ENCODE results near the gene NTNG1.

The NTNG1 gene

GRCh38 chr1:107467811-107468210 lies 327.0 kb downstream of the NTNG1 start:
- no peak for DNase-seq

- no peak for DNase-seq
These were observed 332.2 kb downstream of the NTNG1 start for GRCh38 chr1:107473065-107473464.

- no peak for DNase-seq
These were observed 334.2 kb downstream of the NTNG1 start for GRCh38 chr1:107474877-107475612.

GRCh38 chr1:107477233-107477632 lies 336.4 kb downstream of the NTNG1 start:
- DNase-seq = no peak

DNA sequence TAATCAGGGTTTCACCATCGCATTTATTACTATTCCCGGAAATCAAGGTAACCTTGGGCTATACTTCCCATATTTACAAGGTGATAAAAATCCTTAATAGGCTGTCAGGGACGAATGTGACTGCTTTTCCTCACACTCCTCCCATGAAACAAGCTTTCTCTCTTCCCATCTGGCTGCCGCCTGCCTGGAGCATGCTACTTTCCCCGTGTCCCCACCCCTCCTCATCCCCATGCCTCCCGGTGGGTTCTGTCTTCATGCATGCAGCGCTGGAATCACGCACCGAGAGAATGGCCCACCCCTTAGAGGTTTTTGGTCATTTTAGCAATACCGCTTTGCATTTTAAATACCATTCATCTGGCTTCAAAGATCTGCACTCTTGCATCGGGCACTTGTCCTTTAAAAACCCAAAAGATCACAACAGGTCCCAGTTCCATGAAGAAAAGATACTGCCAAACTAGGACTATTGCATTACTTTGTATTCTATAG lies 339.1 kb downstream of the NTNG1 start:
- no peak for DNase-seq

- DNase-seq = no peak
These were observed 339.9 kb downstream of the NTNG1 start for GRCh38 chr1:107480548-107481415.

DNA sequence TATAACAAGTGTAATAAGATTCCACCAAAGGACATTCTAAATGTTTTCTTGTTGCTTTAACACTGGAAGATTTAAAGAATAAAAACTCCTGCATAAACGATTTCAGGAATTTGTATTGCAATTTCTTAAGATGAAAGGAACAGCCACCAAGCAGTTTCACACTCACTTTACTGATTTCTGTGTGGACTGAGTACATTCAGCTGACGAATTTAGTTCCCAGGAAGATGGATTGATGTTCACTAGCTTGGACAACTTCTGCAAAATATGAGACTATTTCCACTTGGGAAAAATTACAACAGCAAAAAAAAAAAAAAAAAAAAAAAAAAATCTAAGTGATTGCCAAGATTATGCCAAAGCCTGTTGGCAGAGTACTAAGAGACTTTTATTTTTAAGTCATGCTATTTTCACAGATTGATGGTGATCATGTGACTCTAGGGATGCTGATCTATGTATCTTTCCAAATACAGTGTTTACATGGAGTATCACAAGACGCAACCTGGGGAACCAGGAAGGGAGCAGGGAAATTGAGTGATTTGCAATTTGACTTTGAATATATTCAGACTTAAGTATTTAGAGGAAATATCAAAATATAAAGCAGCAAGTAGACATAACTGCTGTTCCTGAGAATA lies 341.0 kb downstream of the NTNG1 start:
- no peak for DNase-seq

DNA sequence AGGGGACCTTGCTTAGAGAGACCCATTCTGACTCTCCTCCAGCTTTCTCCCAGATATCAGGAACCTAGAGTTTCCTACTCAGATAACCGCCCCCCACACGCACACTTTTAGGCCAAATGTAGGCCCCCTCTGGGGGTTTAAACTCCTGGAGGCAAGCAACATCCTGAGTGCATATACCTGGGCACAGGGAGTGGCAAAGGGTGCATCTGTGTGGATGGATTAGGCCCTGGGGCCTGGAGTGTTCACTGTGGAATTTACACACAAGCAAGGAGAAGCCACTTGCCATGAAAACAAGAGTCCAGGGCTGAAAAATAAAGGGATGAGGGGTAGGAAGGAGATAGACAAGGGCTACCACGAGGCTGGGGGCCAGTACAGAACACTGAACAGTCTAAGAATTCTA lies 343.1 kb downstream of the NTNG1 start:
- no peak for DNase-seq

- no peak for DNase-seq
These were observed 345.5 kb downstream of the NTNG1 start for GRCh38 chr1:107486349-107486748.

GRCh38 chr1:107487506-107487905 lies 346.7 kb downstream of the NTNG1 start:
- DNase-seq = no peak

GRCh38 chr1:107491582-107491981 lies 350.7 kb downstream of the NTNG1 start:
- DNase-seq = no peak

GRCh38 chr1:107493111-107493716 lies 352.4 kb downstream of the NTNG1 start:
- no peak for DNase-seq

DNA sequence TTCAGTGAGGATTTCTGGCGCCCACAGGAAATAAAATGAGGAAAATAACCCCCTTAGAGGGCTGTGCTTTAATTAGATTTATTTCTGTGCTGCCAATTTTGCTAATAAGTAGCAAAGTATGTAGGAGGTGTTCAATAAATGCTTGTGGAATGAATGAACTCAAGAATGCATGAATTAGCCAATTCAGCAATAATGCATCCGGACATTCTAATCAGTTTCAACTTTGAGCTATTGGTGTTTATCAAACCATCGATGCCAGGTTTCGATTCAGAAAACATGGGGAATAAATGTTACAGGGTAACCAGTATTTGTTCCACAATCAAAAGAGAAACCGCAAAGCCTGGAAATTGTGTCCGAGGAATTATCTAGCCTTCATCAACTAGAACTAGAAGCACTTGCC lies 353.2 kb downstream of the NTNG1 start:
- no peak for DNase-seq

- DNase-seq = no peak
These were observed 355.2 kb downstream of the NTNG1 start for GRCh38 chr1:107496002-107496401.

- no peak for DNase-seq
These were observed 358.4 kb downstream of the NTNG1 start for GRCh38 chr1:107499139-107499744.

DNA sequence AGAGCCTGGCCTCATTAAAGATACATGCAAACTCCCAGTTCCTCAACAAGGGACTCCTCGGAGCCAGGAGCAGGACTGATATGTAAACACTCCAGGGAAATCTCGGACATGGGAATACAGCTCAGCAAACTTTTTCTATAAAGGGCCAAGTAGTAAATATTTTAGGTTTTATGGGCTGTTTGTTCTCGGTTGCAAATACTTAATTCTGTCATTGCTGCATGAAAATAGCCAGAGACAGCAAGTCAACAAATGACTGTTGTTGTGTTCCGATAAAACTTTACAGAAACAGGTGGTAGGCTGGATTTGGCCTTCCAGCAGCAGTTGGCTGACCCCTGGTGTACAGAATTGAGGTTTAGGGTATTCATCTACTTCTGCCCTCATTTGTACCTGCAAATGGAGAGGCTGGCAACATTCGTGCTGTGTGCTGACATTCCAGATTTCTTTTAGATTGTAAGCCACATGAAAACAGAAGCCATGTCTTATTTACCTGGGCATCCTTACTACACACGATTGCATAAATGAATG lies 360.3 kb downstream of the NTNG1 start:
- DNase-seq = no peak

DNA sequence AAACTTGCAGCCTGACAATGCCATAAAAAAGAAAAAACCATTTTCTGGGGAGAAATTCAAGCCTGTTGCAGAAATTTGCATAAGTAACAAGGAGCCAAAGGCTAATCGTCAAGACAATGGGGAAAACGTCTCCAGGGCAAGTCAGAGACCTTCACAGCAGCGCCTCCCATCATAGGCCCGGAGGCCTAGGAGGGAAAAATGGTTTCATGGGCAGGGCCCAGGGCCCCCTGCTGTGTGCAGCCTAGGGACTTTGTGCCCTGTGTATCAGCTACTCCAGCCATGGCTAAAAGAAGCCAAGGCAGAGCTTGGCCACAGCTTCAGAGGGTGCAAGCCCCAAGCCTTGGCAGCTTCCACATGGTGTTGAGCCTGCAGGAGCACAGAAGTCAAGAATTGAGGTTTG lies 369.5 kb downstream of the NTNG1 start:
- DNase-seq = no peak

DNA sequence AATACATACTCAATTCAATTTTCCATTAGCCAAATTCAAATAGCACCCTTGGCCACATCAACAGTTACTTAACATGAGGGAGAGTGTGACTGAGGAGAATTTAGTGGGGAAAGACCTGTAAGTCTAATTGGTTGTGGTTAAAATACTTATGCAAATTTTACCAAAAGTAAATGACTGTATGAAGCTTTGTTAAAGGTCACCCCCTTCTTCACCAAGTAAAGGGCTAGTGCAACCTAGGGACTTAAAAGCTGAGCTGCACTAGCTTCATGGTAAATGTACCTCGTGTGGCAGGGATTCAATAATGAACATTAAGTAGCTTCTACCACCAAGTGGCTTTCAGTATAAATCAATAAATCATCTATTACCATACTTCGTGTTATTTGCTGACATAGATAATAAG lies 372.0 kb downstream of the NTNG1 start:
- DNase-seq = no peak

- no peak for DNase-seq
These were observed 374.0 kb downstream of the NTNG1 start for GRCh38 chr1:107514841-107515240.

DNA sequence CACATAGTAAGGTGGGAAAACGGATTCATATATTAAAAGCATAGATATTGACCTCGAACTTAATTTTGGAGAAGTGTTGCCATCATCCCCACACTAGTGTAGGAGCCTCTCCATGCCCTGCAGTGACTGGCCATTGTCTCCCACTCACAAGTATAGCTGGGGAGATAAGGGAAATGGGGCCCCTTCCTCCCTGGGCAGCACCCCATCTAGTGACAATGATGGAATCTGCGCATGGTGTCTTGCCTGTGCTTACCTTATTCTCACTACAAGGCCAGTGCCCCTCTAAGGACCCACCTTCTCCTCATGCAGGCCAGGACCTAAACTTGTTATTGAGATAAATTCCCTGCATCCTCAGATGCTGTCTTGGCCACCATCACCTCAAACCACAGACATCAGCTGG lies 374.9 kb downstream of the NTNG1 start:
- no peak for DNase-seq

DNA sequence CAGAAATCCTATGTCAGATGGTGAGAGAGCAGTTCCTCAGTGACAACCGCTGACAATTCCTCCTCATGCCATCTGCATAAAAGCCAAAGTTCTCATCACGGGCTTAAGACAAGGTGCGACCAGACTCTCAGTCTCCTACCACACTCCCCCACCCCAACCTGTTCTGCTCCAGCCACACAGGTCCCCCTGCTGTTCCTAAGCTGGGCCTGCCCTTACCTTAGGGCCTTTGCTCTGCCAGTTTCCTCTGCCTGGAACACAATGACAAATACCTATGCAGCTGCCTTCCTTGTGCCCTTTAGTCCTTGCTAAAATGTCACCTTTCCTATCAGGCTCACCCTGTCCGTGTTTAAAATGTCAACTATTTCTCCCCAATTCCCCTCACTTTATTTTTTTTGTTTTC lies 382.2 kb downstream of the NTNG1 start:
- no peak for DNase-seq

GRCh38 chr1:107523736-107524135 lies 382.9 kb downstream of the NTNG1 start:
- no peak for DNase-seq
